ENCODE results near the gene PIGR. TPM values are rescaled to one million over a fixed set of nuclear protein-coding genes. Genes with fewer than 3 reads are reported as not detected.
"Not testable (repeated sequence)": the region's sequence is repeated elsewhere in the genome, so short reads cannot be mapped to it uniquely, and the experiment has no call there.

PIGR gene
- polyA plus RNA-seq, 1 donor from 2014 or later = 0.40 TPM

DNA sequence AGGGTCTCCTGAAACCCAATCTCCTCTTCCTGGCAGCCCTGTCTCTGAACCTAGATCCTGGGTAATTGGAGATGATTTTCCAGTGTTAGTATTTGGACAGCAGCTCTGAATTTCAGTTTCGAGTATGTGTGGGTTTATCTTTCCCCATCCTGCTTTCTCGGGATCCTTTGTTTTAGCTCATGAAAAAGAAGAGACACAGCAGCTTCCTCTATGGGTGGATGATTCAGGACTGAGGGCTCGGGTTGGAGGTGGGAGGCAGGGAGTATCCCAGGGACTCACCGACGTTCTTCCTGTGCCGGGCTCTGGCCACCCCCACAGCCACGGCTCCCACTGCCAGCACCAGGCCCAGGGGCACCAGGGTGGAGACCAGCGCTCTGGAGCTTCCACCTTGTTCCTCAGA, 14.1 kb downstream of the PIGR start:
- Mint-ChIP-seq H3K4me1 (peaks cover 43 to 56% (median 51%) of the 10 kb centered on the region in 3 donors), H3K27me3 (no peaks in the 10 kb centered on the region), H3K36me3 (no peaks in the 10 kb centered on the region), H3K27ac (peak overlapping the region; percentile 46 to 100 (median 97)), H3K9me3 (no peaks in the 10 kb centered on the region), H3K4me3 (peak overlapping the region in 2 of 4 donors; percentile 34 to 95)

DNA sequence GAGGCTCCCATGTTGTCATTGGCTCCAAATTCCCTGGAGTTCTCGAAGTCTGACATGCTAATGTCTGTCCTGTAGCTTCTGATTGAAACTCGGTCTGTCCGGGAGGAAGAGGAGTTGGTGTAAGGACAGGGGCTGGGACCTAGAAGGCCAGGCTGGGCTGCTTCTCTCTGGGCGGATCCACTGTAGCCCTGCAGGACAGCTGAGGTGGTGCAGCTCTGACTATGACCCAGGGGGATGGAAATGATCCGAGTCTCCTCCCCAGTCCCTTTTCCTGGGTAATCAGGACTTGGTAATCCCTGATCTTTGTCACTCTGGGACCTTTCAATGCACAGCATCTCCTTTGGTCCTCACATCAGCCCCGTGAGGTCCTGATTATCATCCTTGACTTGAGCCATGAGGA, 14.6 kb downstream of the PIGR start:
- peaks cover 43 to 59% (median 52%) of the 10 kb centered on the region in 3 donors for H3K4me1 Mint-ChIP-seq
- H3K9me3 Mint-ChIP-seq = no peaks in the 10 kb centered on the region
- peak overlapping the region in 3 of 4 donors; percentile 34 to 95 (median 78) for H3K4me3 Mint-ChIP-seq
- peak overlapping the region; percentile 97 to 100 (median 97) for H3K27ac Mint-ChIP-seq
- H3K36me3 Mint-ChIP-seq = no peaks in the 10 kb centered on the region
- H3K27me3 Mint-ChIP-seq = no peaks in the 10 kb centered on the region

DNA sequence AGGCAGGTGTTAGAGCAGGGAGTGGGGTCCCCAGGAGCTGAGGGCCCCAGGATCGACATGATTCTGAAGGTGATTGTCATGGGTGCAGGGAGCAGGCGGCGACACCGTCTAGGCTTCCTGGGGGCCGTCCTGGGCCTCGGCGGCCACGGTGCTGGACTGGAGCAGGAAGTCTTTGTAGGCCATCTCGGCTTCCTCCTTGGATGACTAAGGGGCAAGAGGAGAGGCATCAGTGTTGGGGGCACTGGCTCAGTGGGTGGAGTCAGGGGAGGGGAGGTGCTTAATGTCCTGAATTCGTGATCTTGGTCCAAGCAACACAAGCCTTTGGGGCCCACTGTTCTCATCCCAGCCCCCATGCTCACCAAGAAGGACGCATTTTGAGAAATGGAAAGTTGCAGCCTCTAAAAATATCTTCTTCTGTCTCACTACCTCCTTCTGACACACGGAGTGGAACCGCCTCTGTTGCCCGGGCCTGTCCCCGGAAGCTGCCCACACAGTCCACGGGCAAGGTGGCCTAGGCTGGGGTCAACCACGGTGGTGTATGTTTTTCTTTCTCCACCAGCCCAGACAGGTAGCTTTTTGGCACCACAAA, 16.0 kb downstream of the PIGR start:
- Mint-ChIP-seq H3K27me3 (no peaks in the 10 kb centered on the region), H3K4me3 (peak overlapping the region; percentile 67 to 95 (median 84)), H3K9me3 (no peaks in the 10 kb centered on the region), H3K27ac (peak overlapping the region; percentile 97 to 100 (median 97)), H3K36me3 (no peaks in the 10 kb centered on the region), H3K4me1 (peaks cover 43 to 67% (median 58%) of the 10 kb centered on the region in 3 donors)

DNA sequence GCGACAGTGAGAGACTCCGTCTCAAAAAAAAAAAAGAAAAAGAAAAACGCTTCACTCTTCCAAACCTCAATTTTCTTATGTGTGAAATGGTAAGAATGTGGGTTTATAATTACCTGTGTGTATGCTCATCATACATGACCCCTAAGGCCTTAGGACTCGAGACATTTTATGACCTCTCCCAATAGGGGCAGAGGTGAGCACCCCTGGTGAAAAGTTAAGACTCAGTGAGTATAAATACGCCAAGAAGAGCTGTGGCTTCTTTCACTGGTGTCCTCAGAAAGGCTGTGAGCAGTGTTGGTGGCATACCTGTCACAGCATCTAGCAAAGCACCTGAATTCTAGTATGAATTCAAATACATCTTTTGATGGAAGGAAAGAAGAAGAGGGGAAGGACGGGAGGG, 16.7 kb downstream of the PIGR start:
- Mint-ChIP-seq H3K27me3 (no peaks in the 10 kb centered on the region), H3K36me3 (no peaks in the 10 kb centered on the region), H3K4me3 (peak overlapping the region in 3 of 4 donors; percentile 78 to 95 (median 90)), H3K4me1 (peaks cover 43 to 67% (median 58%) of the 10 kb centered on the region in 3 donors), H3K9me3 (no peaks in the 10 kb centered on the region), H3K27ac (peak overlapping the region; percentile 97 to 100 (median 97))

DNA sequence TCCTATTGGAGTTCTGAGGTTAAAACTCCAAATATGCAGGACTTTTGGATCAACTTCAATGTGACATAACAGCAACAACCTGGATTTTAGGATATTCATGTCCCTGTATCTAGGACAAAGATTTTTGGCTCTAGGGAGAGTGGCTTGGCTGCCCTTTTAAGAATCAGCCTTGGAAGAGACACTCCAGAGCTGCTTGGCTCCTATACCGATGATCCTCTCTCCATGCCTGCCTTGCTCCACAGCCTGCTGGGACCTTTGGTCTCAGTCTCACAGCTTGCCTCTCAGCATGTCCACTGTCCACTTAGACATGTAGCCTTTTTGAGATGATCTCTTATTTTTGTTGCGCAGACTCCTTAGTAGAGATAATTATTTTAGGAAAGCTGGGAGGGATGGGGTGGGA, 20.0 kb downstream of the PIGR start:
- peaks cover 21 to 52% (median 43%) of the 10 kb centered on the region in 3 donors for H3K4me1 Mint-ChIP-seq
- no peaks in the 10 kb centered on the region for H3K9me3 Mint-ChIP-seq
- no peaks in the 10 kb centered on the region for H3K27me3 Mint-ChIP-seq
- H3K4me3 Mint-ChIP-seq = peak overlapping the region in 1 of 4 donors; percentile 30
- H3K36me3 Mint-ChIP-seq = no peaks in the 10 kb centered on the region
- H3K27ac Mint-ChIP-seq = peak overlapping the region in 1 of 3 donors; percentile 71

DNA sequence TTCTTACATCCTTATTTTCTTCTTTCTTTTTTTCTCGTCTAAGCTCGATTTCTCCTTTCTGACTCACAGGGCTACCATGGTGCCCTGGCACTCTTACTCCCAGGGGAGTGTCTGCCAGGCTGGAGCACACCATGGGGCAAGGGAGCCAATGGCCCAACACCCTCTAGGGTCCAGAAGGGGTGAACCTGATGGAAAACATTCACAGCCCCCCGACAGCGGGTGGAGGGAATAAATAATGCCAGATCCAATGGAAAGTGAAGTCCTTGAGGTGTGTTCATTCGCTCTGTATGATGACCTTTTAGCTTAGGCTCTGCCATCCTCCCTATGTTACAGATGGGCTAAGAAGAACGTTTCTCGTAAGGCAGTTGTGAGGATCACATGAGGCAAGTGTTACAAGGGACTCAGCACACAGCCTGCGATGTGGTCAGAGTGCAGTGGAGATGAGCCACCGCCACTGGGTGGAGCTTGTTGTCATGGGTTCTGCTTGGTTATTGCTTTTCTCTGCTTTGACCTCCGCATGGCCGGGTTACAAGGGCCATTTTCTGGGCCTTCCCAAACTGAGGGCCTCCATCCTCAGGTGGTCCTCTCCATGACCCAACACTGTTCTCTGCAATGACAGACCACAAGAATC, 21.0 kb downstream of the PIGR start:
- Mint-ChIP-seq H3K4me3 (no peak overlapping the region), H3K27me3 (no peaks in the 10 kb centered on the region), H3K36me3 (peaks cover 3% of the 10 kb centered on the region)

DNA sequence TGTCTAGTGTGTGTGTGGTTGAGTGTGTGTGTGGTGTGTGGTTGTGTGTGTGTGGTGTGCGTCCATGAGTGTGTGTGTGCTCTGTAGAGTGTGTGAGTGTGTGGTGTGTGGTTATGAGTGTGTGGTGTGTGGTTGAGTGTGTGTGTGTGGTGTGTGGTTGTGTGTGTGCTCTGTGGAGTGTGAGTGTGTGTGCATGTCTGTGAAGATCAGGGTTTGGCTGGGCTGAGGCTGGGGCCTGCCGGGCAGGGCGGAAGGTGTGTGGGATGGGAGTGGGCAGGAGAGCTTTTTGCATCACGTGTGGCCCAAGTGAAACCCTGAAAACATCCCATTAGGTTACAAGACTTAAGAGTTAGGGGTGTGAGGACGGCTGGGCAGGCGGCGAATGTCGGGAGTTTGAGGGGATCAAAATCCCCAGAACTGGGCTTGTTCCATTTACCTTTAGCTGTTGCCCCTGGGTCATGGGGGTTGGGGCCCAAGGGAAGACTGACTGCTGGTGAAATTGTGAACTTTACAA, 21.6 kb downstream of the PIGR start:
- Mint-ChIP-seq H3K9me3 (no peaks in the 10 kb centered on the region), H3K27ac (no peak overlapping the region), H3K36me3 (peaks cover 6% of the 10 kb centered on the region), H3K4me3 (no peak overlapping the region), H3K27me3 (no peaks in the 10 kb centered on the region), H3K4me1 (peaks cover 7 to 40% (median 27%) of the 10 kb centered on the region in 3 donors)

More for the DNA sequence above, 21.0 kb downstream of the PIGR start:
- H3K4me1 Mint-ChIP-seq = peaks cover 10 to 43% (median 32%) of the 10 kb centered on the region in 3 donors
- no peaks in the 10 kb centered on the region for H3K9me3 Mint-ChIP-seq
- no peak overlapping the region for H3K27ac Mint-ChIP-seq

DNA sequence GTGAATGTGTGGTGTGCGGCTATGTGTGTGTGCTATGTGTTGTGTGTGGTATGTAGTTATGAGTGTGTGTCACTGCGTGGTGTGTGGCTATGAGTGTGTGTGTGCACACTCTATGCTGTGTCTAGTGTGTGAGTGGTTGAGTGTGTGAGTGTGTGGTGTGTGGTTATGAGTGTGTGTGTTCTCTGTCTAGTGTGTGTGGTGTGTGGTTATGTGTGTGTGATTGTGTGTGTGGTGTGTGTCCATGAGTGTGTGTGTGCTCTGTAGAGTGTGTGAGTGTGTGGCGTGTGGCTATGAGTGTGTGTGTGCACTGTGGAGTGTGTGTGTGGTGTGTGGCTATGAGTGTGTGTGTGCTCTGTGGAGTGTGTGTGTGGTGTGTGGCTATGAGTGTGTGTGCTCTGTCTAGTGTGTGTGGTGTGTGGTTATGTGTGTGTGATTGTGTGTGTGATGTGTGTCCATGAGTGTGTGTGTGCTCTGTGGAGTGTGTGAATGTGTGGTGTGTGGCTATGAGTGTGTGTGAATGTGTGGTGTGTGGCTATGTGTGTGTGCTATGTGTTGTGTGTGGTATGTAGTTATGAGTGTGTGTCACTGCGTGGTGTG, 22.2 kb downstream of the PIGR start:
- not testable (repeated sequence) for H3K36me3 Mint-ChIP-seq, H3K9me3 Mint-ChIP-seq, H3K27ac Mint-ChIP-seq, H3K4me3 Mint-ChIP-seq, H3K27me3 Mint-ChIP-seq
- peaks cover 3 to 38% (median 24%) of the 10 kb centered on the region in 3 donors for H3K4me1 Mint-ChIP-seq

DNA sequence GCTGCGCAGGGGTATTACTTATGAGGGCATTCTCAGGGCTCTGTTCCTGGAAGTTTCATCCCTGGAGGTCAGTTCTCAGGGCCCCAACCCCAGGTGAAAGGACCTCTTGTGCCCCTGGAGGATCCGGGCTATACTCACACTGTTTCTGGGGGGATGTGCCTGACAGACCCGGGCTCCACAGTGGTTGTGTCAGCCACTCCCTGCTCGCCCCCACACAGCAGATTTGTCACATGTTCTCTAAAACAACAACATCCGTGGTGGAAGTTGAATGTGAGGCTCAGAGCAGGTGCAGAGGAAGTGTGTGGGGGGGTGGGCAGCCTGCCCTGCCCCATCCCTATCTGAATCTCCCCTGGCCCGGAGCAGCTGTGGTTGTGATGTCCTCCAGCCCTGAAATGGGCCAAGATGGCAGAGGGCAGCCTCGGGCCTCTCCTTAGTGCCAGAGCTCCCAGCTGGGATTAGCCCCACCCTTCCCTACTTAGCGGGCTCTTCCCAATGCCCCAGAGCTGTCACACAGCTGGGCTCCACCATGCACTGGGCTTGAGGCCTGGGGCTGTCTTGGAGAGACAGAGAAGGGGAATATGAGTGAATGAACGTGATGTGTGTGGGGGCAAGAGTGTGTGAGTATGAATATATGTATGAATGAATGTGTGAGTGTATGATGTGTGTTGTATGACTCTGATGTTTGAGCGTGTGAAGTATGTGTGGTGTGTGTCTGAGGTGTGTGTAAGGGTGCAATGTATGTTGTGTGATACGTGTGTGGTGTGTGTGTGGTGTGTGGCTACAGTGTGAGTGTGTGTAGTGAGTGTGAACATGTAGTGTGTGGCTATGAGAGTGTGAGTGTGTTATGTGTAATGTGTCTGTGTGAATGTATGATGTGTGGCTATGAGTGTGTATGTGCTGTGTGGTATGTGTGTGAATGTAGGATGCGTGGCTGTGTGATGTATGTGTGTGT, 23.0 kb downstream of the PIGR start:
- peaks cover 8% of the 10 kb centered on the region for H3K36me3 Mint-ChIP-seq
- no peak overlapping the region for H3K27ac Mint-ChIP-seq
- H3K4me3 Mint-ChIP-seq = no peak overlapping the region
- no peaks in the 10 kb centered on the region for H3K27me3 Mint-ChIP-seq
- H3K9me3 Mint-ChIP-seq = no peaks in the 10 kb centered on the region
- peaks cover 5 to 37% (median 27%) of the 10 kb centered on the region in 3 donors for H3K4me1 Mint-ChIP-seq

DNA sequence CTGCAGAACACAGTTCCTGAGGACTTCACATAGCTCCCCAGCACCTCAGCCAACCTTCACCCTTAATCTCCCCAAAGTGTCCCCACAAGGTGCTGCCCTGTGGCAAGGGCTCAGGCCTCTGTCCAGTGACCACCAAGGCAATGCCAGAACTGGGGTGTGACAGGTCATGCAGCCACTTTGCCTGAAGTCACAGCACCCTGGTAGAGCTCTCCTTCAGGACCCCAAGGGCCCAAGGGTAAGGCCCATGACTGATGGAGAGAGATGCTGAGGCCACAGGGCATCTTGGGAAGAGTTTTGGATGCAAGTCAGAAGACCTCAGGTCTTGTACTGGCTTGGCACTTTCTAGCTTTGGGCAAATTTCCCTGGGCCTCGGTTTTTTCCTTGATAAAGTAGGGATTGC, 23.7 kb downstream of the PIGR start:
- Mint-ChIP-seq H3K4me3 (no peak overlapping the region), H3K9me3 (no peaks in the 10 kb centered on the region), H3K27ac (no peak overlapping the region), H3K4me1 (peaks cover 11 to 35% (median 26%) of the 10 kb centered on the region in 3 donors), H3K27me3 (no peaks in the 10 kb centered on the region), H3K36me3 (peaks cover 14% of the 10 kb centered on the region)

DNA sequence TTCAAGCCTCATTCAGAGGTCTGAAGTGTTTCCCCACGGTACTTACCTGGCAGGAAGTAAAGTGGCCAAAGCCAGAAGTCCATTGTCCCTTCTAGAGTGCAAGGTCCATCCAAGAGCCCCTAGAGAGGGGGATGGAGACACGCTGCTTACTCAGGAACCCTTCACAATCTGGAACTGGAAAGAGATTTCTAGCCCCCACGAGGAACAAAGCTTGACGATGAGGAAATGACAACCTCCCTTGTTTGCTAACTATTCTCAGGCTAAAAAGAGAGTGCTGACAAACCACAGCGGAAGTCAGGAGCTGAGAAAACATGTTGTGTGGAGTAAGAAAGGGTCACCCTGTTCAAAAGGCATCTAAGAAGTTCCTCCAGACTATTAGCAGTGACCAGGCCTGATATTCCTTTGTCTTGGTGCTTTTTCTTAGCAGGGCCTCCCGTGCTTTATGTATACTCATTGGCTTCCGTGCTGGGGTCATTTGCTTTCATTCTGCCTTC, 24.4 kb downstream of the PIGR start, which contains the start of gene FCMR:
FCMR (minus strand) TSS at position 170 of the 494 bp plus-strand sequence; CDS start at position 83, 87 bp downstream.
- Mint-ChIP-seq H3K9me3 (no peaks in the 10 kb centered on the region), H3K4me3 (no peak within 1 kb of the TSS), H3K27ac (no peak within 1 kb of the TSS), H3K27me3 (no peaks in the 10 kb centered on the region), H3K4me1 (peaks cover 13 to 36% (median 26%) of the 10 kb centered on the region in 3 donors), H3K36me3 (peaks cover 17% of the 10 kb centered on the region)

DNA sequence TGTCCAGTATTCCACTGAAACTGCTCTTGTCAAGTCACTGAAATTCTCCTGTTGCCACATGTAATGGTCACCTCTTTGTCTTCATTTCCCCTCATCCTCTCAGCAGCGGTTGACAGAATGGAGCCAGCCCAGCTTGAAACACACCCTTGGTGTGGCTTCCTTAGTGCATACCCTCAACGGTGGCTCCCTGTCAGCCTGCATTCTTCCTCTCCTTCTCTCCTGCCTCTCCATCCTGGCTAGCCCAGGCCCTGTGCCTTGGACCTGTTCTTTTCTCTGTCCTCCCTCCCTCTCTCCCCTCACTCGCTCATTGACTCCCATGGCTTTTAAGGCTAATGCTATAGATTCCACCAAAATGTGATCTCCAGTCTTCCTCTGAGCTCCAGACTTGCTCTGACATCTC, 28.2 kb downstream of the PIGR start:
- Mint-ChIP-seq H3K9me3 (no peaks in the 10 kb centered on the region), H3K4me3 (no peak overlapping the region), H3K4me1 (peaks cover 46 to 66% (median 56%) of the 10 kb centered on the region in 3 donors), H3K27ac (peak overlapping the region in 2 of 3 donors; percentile 64 to 67), H3K27me3 (no peaks in the 10 kb centered on the region), H3K36me3 (peaks cover 28% of the 10 kb centered on the region)

DNA sequence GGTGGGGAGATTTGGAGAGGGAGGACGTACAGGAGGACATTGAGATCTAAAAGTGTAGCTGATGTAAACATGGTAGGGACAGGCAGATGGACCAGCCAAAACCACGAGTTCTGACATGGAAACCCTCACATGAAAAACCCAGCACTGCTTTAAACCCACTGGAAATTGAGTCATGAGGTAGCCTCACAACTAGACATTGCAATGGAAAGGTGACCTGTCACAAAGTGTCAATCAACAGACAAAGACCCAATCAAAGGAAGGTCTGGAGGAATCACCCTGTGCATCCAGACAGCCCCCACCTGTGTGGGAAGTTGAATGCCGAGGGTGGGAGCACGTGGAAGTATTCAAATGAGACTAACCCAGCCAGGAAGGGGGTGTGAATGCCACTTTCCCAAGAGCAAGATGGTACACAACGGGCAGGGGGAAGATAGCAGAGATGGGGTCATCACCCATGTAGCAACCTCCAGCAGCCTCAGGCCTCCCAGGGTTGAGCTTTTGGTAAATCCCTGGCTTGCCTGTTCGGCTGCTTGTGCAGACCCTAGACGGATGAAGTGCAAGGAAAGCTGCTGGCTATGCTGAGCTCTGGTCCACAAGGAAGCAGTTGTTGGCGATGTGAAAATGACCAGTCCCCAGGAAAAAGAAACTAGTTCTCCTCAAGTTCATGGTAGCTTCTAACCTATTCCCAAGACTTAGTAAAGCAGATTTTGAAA, 30.1 kb downstream of the PIGR start:
- Mint-ChIP-seq H3K36me3 (peaks cover 34% of the 10 kb centered on the region), H3K27ac (peak overlapping the region; percentile 67 to 89 (median 87)), H3K4me1 (peaks cover 64 to 76% (median 68%) of the 10 kb centered on the region in 3 donors), H3K9me3 (no peaks in the 10 kb centered on the region), H3K4me3 (no peak overlapping the region), H3K27me3 (no peaks in the 10 kb centered on the region)
